SIG-M5 treated with dmso at 0.1 percent for 504 hours (cell line): ENCODE data around the gene SH3RF3.

Experiments used
- DNase-seq: peaks from one replicate; lab custom pipeline; 2025; ENCODE audit not compliant: unreplicated experiment; lab: John Stamatoyannopoulos, UW

The SH3RF3 gene

DNA sequence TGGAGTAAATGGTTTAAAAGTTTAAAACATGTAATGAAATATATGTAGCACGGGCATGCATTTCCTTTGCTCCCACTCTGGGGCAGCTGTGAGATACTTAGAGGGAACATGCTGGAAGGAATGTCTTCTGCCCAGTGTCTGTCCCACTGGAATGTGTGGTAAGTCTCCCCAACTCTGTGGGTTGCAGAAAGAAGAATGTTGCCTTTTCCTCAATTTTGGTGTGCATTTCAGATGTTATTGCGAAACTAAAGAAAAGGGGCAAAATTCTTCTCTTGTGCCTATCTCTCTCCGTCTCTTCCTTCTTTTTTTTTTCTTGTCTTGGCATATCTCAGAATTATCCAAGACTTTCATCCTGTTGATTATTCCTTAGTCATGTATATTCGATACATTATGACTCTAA, 201.1 kb downstream of the SH3RF3 start:
- no peak for DNase-seq

DNA sequence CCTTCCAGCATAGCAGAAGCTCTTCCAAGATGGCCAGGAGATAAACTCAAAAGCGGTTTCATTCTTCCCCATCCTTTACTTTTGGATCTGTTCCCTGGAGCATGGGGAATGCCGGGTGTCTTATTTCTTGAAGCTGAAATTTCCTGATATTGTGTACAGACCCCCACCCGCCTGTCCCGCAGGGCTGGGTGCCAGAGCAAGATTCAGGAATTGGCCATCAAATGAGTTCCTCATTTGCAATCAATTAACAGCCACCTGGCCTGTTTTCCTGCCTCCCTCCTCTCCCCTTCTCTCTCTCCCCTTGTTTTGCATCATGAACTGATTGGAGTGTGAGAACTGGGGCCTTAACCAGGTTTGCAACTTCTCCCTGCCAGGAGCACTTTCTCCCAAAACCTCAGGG, 202.1 kb downstream of the SH3RF3 start:
- no peak for DNase-seq

DNA sequence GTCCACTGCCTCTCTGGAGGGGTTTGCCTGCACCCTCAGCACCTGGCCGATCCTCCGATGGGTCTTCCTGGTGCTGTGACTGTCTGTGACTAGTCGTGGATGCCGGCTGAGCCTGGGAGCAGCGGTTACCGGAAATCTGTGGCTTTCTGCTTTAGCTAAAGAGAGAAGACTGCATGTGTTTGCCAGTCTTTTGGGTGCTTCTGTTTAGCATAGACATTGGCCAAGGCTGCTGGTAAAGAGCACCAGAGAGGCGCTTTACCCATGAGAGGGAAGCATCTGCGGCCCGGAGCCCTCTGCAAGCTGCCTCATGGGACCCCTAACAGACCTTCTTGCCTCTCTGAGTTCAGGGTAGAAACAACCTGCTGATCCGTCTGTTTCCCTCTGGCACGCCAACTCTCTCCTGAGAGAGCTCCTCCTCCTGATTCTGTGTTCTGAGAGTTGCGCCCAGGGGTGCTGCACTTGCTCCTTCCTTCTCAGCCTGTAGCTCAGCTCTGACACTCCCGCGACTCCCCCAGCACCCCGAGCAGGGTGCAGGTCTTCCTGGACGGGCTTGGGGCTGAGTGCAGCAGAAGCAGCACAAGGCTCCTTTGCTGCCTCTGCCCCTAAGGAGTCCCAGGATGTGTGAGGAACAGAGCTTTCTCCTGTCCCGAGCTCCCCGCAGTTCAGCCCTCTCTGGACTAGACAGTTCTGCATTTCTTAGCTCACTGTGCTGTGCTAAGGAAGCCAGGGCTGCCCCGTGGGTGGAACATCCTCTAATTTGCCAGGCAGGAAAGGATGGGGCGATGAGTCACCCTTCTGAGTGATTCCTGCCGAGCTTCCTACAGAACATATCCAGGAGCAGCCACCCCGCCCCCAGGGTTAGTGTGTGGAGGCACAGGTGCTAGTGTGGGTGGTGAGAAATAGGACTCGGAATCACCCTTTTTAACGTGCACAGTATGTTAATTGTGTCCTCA, 203.2 kb downstream of the SH3RF3 start:
- no peak for DNase-seq

DNA sequence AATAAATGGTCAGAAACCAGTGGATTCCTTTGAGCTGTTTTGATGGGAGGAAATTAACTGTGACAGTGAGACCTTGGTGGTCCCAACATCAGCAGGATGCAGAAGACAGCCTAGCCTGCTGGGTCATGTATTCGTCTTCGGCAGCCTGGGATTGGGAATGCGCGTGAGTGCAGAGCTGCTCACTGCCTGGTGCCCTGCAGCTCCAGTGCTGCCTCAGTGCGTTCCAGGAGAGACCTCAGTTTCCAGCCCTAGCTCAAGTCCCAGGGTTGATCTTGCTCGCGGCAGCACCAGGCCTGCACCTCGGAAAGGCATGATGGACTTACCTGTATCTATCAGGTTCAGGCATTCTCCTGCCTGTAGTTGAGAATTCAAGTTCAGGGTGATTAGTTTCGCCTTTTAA, 203.9 kb downstream of the SH3RF3 start:
- no peak for DNase-seq

DNA sequence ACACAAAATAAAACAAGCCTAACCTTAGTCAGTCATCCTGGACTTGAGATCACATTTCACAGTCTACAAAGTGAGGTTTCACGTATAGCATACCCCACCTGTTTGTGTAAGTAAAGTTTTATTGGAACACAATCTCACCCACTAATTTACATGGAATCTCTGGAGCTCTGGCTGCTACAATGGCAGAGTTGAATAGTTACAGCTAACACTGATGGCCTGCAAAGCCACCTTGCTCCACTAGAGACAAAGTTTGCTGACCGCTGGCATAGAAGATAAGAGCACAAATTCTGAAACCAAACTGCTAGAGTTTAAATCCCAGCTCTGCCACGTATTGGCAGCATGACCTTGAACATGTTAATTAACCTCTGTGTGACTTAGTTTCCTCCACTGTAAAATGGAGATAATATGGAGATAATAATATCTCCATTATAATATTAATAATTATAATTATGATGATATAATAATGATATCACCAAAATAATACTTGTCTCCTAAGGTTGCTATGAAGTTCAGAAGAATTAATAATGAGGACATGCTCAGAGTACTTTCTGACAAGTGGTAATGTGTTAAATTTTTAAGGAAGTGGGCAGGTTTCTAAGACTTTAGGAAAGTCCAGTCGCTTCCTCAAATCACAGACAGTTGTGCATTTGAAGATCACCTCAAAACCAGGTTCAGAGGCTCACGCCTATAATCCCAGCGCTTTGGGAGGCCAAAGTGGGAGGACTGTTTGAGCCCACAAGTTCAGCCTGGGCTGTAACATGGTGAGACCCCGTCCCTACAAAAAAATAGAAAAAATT, 204.6 kb downstream of the SH3RF3 start:
- no peak for DNase-seq

DNA sequence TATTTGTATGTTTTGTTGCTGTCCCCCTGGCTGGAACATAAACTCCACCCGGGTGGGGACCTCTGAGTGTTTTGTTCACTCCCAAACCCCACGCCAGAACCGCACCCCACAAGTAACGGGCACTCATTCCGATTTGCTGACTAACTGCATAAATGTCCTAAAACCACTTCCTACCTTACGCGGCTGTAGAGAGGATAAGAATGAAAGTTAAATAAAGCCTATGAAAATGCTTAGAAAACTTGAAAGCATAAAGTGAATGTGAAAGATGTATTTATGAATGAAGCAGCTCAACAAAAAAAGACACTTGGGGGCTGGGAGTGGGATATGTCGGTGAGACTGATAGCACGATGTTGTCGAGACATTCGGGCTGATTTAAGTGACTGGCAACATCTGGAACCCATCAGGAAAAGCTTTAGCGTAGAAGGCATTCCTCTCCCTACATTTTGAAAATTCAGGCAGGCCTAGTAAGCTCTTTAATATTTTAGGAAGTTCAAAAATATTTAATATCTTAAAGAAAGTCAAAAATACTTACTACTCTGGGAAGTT, 206.7 kb downstream of the SH3RF3 start:
- DNase-seq = no peak

DNA sequence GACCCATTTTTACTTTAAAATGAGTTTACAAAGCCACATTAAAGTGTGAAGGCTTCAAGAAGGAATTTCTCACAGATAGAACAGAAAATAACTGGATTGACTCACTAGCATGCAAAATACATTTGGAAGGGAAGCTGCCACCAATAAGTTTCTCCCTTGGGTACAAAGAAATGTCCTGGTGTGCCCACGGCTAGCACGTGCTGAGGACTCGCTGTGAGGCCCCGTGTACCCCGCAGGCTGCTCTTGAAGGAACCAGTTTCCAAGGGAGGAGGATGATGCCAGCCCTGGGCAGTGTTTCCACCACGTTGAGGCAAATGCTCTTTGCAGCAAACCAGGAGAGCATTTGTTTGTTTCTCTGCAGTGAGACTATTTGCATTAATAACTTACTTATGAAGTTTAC, 207.3 kb downstream of the SH3RF3 start:
- DNase-seq = no peak

DNA sequence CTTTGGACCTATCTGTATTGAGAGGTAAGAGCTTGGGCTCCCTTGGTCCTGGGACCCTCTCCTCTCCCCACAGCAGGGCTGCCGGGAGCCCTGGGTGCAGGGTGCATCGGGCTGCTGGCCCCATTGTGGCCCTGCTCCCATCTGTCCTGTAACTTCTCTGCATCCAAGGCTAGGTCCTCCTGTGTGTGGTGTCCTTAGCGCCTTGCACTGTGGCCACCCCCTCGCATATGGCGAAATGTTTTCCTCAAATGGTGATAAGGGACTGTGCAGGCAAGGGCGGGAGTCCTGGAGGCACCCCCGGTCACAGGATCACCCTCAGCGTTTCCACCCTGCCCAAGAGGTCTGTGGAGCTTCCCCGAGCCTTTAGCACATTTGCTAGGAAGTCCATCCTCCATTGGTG, 208.2 kb downstream of the SH3RF3 start:
- DNase-seq = no peak

DNA sequence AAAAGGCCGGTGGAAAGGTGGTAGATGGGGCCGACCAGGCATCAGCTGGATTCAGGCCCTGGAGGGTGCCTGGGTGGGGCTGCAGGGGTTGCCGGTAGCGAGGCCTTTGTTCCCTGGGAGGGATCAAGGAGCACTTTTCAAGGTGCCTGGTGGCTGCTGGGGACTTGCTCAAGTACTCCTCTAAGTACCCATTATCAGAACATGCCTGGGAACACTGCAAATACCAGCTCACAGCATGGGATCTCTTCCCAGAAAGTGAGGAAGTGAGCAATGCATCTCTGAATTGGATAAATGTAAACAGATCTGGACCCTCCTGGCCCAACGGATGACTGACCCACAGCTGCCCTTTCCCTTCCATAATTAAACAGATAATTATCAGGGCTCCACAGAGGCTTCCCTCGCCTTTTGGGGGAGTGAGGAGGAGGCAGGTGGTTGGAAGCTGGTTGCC, 210.5 kb downstream of the SH3RF3 start:
- DNase-seq = no peak

DNA sequence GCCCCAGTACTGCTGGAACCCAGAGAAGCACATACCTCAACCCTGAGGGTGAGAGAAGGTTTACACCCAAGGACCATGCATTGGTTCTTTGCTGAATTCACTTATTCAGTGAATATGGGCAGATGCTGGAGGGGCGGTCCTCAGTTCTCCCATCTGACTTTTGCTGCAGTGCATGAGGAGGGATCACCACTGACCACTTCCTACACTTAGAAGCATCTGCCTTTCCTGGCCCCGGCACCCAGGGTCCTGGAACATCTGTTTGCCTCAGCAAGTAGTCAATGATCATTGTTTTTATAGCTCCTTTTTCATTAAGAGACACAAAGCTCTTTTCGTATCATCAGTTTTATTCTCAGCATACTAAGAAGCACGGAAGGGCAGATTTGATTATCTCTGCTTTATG, 211.4 kb downstream of the SH3RF3 start:
- no peak for DNase-seq

DNA sequence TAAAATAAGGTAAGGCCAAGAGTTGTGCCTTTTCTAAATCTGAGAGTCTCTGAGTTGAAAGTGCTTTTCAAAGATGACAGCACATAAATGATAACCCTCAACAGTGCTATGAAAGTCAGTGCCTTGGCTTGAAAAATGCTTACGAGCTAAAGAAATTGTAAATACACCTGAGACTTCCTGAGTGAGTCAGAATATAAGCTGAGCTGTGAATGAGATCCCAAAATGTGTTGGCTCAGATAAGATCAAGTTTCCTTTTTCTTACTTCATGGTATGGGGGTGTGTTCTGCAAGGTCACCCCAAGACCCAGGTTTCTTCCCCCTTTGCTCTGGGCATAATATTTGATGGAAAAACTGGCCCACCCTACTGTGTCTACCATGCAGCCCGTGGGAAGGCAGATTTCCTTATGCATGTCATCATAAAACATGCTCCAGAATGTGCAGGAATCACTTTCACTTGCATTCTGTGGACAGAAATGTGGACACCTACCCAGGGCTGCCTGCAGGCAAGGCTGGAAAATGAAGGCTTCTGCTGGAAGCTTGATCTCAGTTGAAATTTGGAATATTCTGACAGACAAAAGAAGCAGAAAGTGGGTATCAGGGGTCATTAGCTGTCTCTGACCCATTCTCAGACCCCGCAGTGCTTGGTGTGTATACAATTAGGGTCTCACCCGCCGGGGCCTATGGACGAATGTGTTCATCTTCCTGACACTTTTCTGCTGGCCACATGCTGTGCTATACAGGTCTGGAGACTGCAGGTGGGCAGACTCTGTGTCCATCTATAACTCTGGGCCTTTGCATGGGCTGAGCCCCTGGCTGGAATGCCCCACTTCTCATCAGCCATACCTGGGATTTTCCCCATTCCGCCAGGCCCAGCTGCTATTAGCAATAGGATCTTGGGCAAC, 212.6 kb downstream of the SH3RF3 start:
- no peak for DNase-seq

DNA sequence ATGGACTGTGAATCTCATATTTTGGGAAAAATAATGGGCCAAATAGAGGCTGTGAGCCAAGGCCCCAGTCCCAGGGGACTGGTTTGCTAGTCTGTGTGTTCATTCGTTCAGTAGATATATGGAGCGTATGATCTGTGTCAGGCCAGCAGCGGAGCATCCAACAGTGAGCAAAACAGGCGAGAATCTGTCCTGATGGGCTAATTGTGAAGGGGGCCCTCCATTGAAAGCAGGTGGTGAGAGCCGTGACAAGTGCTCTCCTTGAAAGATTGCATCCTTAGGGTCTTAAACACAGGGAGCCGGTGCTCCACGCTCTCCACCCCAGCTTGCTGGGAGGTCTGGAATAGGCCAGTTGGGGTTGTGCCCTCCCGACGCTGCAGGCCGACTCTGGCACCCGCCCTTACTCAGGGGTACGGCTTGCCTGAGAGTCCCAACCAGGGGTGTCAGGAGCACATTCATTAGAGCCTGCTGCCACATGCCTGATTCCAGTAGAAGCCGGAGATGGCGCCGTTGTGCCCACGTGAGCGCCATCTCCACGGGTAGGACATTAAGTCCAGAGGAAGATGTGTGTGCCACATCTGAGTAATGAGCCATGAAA, 213.3 kb downstream of the SH3RF3 start:
- DNase-seq = no peak

DNA sequence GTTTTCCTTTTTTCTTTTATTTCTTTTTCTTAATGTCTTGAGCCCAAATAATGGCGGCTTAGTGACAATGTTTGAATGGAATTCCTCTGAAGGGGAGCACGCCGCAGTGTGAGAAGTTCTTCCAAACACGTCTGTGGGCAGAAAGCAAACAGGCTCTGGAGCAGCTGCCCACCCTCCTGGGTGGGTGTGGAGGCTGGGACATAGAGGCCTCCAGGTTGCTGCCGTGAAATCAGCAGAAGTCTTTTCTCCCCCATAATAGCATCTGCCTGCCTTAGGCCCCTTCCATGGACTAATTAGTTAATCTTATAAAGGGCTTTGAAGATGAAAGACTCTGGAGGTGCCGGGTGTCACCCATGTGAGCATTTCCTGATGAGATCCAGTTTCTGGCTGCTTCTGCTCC, 213.9 kb downstream of the SH3RF3 start:
- no peak for DNase-seq

DNA sequence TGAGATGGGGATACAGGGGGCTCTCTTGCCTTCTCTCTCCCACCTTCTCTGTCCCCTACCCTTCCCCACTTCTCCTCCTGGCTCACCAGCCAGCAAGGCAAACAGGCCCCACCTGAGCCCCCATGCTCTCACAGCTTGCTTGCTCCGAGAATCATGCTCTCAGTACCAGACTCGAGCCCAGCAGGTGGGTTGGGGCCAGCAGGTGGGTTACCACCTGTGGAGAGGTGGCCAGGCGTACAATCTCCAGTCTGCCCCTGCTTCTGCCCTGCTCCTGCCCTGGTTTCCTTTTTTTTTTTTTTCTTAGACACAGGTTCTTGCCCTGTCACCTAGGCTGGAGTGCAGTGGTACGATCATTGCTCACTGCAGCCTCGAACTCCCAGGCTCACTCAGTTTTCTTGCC, 214.5 kb downstream of the SH3RF3 start:
- no peak for DNase-seq

DNA sequence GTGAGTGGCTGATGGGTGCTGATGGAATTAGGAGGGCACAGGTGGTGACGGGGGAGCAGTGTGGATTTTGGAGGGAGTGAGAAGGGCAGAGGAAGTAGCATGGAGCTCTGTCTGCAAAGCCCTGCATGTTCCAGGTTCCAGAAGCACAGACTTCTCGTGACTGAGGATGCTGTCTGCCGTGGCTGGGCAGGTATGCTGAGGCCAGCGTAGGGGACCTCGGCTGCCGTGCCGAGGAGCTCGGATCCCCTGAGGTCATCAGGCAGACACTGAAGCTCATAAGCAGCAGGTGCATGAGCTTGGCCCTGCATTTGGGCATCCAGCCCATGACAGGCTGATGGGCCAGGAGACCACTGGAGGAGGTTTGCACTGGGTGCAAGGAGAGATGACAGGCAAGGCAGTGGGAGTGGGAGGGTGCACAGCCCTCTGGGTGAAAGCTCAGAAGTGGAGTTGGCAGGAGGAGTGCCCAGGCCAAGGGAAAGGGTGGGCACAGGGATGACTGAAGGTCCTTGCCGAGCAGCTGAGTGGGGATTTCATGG, 215.3 kb downstream of the SH3RF3 start:
- DNase-seq = no peak

DNA sequence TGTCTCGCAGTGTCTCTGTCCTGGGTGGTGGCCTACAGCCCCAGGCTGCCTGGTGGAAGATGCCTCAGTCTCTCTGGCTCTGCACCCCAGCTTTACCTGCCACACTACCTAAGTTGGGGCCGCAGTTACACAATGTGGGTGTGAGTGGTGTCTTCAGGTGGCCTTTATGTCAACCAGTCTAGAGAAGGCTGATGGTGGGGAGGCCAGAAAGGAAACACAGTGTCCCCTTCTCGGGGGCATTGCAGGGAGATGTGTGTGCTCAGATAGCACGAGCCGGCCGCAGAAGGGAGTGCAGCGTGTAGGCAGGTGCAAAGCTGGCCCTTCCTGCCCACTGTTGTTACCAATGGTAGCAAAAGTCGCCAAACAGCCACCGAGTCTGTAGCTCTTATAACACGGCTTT, 216.1 kb downstream of the SH3RF3 start:
- DNase-seq = no peak

DNA sequence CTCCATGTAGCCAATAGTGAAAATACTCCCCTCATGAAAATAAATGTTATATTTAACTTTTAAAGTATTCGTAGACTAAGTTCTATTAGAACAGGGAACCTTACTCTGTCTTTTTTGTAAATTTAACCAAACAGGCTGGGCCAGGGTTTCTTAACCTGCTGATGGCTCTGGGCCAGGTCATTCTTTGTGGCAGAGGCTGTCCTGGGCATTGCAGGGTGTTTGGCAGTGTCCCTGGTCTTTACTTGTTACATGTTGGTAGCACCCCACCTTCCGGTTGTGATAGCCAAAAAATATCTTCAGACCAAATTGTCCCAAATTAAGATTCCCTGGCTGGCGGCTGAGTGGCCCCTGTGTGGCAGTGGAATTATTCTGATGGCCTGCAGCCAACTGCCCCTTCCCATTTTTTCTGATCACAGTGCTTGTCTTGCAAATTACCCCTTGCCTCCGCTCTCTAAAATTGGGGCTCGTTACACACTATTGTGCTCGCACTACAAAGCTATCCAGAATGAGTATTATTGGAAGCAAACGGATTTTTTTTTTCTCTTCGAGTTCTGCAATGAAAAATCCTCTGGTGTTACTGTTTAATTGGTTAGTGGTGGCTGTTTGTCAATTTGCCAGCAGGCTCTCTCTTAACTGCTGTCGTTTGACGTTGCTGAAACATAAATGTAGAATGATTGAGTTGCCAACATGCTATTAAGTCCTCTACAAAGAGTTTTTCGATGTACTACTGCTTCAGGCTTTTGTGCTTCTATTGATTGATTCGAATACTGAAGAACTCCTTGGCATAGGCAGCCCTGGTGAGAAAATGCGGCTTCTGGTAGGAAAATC, 216.9 kb downstream of the SH3RF3 start:
- DNase-seq = no peak

DNA sequence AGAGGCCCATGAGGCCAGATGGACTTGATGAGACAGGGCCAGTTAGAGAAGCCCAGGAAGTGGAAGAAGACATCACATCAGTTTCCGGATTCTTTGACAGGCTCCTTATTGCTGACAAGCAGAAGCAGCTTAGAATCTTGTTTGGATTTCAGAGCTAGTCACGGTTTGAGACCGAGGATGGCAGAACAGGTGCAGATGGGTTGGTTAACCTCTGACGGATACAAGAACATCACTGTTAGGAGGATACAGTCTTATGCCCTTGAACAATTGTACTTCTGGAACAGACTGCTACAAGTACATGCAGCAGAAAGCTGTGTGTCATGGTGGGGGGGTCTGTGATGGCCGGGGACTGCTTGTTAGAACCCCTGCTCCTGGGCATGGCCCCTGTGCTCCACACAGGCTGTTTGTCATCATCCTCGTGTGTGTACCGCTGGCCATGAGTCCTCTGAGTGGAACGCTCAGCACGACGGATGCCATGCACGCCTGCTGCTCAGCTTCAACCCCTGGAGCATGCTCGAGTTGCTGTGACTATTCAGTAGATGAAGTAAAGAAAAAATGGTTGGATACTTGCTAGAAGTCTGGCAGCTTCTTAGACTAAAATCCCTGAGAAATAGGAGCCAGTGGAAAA, 217.7 kb downstream of the SH3RF3 start:
- DNase-seq = no peak

DNA sequence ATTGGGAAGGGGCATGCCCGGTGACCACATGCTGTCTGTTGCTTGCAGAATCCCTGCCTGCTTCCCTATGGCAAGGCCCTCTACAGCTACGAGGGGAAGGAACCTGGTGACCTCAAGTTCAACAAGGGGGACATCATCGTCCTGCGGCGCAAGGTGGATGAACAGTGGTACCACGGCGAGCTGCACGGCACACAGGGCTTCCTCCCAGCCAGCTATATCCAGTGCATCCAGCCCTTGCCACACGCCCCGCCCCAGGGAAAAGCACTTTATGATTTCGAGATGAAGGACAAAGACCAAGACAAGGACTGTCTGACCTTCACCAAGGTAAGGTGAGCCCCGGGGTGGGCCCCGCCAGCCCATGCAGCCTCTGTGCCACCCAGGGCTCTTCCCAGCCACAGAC, 218.6 kb downstream of the SH3RF3 start:
- DNase-seq = no peak
